GM19099 (cell line): ENCODE measurements around the gene RUFY1.
A peak's percentile ranks its signal among the peaks of the same experiment; 100 is the strongest.

ENCODE experiments used
- POLR2A ChIP-seq: IDR thresholded peaks from 3 replicates; pipeline ENCODE4 v1.6.1; 2011; ENCODE audit warnings: low read depth; ENCODE audit not compliant: insufficient read length; ENCODE audit errors: extremely low read depth

RUFY1 gene

DNA sequence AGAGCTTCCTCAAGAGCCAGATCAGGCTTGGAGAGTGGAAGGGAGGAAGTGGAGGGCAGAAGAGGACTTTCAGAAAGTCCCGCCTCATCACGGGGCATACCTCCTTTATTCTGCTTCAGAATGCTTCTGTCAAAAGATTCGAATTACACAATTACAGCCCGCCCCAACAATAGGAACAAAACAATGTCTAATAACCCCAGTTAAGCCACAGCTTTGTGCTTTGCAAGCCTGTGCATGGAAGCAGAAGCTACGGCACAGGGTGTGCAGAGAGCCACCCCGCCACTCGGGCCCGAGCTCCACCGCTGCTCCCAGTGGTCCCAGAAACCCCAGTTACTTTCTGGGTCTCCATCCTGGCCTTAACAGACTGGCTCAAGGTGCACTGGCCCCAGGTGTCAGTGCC lies 49.6 kb downstream of the RUFY1 start:
- TF ChIP-seq POLR2A, result no peak

DNA sequence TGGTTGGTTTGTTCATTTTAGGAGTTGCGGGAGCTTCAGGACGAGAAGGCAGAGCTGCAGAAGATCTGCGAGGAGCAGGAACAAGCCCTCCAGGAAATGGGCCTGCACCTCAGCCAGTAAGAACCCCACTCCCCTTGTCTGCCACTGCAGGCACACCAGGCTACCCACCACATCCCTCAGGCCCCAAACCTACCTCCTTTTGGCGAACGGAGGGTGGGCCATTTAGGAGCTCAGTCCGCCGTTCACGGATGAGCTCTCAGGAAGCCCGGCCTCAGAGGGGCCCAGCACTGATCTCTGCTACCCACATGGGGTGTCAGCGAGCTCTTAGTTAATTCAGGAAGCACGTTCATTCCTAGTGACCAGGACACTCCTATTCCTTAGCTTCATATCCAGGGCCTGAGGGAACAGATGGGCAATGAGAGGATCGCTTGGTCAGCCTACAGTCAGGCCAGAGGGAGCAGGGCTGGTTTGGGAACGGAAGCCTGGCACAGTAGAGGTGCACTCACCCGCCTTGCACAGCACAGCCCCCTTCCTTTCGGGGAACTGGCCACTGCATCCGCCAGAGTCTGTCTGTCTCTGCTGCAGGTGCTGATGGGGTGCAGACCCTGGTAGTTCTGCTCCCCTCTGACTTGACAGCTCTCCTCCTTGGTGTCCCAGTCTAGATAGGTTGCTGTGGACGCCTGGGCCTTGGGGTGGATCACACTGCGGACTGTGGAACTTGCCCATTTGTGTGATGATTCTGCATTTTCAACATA lies 51.7 kb downstream of the RUFY1 start:
- TF ChIP-seq POLR2A, result no peak

DNA sequence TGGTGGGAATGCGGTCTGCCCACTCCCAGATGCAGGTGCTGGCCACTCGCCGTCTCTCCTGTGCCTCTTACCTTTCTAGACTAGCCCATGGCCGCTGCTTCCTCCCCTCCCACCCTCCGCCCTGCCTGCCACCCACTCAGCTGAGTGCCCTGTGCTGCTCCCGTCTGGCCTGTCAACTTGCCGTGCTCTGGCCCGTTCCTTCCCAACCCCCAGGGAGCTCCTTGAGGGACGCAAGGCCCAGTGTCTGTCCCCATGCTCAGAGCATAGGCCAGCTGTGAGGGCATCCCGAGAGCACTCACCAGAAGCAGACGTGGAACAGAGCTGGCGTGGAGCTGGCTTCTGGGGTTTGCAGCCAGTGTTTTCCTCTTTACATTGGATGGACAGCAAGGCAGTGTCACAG lies 53.0 kb downstream of the RUFY1 start:
- TF ChIP-seq POLR2A, result no peak

DNA sequence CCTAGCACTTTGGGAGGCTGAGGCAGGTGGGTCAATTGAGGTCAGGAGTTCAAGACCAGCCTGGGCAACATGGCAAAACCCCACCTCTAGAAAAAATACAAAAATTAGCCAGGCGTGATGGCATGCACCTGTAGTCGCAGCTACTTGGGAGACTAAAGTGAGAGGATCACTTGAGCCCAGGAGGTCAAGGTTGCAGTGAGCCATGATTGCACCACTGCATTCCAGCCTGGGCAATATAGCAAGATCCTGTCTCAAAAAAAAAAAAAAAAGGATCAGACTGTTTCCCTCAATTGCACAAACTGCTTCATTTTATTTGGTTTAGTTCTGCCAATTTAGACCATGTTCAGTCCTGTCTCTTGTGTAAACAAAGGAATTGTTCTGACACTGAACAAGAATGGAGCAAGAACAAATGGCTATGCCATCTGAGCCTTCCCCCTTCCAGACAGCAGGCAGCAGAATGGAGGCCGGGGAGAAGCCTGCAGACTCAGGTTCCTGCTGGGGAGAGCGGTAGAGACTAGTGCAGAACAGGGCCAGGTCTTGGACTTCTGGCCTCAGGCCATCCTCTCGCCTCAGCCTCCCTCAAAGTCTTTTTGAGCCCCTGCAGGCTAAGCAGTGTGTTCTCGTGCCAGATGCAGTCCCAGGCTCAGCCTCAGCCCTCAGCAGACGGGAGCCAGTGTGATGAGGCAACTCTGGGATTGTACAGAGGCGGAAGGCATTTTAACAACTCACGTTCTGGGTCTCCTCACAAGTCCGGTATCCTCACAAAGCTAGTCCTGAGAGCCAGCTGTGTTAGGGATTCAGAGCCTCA lies 54.9 kb downstream of the RUFY1 start:
- no peak for TF ChIP-seq POLR2A

DNA sequence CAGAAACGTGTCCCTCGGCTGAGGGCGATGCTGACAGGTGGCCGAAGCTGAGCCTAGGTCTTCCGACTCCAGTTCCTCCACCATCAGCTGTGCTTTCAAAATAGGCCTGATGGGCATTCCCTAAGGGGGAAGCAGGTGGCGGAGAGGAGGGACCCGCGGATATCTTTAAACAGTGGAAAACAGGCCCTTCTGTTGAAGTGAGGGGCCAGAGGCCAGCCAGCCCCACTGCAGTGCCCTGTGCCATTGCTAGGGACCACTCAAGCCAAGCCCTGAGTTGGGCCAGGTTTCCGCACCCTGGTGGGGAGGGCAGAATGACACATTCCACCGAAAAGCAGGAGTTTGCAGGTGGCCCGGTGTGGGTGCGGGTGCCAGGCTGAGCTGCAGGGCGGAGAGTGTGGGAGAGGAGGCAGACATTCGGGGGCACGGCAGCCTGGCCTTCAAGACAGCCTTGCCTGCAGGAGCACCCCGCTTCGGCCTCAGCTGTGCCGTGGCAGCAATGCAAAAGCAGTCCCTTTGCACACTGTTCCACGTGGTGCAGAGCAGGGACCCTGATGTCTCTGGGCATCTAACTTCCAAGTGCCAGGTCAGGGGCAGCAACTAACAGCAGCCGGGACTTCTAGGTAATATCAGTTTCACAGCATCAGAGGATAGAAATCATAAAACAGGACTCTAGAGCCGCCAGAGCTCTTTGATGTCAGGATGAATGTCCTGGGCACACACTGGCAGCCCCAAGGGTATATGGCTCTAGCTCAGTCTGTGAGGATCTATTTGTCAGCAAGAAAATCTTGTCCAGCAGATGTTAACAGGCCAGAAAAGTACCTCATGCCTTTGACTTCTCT lies 55.9 kb downstream of the RUFY1 start:
- TF ChIP-seq POLR2A, result no peak

DNA sequence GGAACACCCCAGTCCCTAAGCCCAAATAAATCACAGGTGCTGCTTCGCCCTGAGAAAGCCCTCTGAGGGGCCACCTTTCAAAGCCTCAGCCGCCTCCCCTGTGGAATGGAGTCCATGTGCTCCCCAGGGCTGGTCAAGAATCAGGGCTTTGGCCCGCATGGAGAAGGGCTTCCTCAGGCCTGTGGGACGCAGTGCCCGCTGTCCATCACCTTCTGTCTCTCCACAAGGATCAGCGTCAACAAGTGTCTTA lies 56.5 kb downstream of the RUFY1 start:
- TF ChIP-seq POLR2A, result no peak

DNA sequence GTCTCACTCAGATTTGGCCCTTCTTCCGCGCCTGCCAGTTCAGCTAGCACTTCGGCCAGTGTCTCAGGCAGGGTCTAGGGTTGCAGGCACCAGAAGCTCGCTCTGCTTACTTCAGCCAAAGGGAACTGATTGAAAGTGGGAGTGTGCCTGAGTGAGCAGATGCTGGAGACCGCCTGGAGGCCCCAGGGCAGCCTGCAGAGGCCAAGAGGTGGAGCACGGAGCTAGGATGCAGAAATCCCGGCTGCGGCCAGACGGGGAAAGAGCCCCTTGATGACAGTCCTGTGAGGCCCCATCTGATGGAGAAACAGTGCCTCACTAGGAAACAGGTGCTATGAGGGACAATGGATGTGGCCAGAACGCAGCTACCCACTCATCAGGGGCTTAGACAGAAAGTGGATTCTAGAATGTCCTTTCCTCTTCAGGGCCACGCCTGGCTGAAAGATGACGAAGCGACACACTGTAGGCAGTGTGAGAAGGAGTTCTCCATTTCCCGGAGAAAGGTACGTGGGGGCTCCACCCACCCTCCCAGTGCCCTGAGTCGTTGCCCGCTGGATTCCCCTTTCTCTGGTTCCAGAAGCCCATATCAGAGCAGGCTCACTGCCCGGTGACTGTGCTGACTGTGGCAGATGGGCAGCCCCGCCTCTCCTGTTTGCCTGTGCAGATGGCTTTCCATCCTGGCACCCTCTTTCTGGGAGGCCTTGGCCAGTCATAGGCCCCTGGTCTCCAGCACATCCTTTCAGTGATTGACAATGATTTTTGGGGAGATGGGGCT lies 57.0 kb downstream of the RUFY1 start:
- TF ChIP-seq POLR2A, result no peak

DNA sequence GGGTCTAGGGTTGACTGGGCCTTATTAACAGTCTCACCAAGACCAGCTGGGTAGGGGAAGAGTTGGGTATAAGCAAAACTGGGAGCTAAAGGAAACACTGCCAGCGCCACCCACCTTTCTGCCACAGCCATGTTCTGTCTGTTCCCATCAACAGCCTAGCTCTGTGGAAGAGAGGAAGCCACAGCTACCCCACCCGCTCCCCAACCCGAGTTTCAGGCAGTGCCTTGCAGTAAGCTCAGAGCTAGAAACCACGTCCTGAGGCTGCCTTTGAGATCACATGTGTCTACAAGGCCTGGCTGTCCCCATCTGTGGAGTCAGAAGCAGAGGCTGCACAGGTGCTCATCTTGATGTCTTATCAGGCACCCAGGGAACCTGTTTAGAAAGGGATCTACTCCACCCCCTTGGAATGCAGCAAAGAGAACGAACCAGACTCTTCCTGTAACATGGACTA lies 57.8 kb downstream of the RUFY1 start:
- TF ChIP-seq POLR2A, result no peak

DNA sequence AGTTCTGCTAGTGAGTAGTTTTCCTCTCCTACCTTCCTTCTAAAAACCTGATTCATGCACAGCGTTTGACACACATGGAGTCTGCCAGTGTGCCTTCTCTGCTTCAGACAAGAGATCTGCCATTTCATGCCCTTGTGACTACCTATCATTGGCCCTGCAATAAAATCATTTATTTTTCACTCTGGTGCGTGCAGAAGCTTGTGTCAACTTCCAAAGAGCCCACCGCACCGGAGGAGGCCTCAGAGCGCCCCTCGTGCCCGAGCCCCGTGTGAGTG lies 59.4 kb downstream of the RUFY1 start:
- no peak for TF ChIP-seq POLR2A

DNA sequence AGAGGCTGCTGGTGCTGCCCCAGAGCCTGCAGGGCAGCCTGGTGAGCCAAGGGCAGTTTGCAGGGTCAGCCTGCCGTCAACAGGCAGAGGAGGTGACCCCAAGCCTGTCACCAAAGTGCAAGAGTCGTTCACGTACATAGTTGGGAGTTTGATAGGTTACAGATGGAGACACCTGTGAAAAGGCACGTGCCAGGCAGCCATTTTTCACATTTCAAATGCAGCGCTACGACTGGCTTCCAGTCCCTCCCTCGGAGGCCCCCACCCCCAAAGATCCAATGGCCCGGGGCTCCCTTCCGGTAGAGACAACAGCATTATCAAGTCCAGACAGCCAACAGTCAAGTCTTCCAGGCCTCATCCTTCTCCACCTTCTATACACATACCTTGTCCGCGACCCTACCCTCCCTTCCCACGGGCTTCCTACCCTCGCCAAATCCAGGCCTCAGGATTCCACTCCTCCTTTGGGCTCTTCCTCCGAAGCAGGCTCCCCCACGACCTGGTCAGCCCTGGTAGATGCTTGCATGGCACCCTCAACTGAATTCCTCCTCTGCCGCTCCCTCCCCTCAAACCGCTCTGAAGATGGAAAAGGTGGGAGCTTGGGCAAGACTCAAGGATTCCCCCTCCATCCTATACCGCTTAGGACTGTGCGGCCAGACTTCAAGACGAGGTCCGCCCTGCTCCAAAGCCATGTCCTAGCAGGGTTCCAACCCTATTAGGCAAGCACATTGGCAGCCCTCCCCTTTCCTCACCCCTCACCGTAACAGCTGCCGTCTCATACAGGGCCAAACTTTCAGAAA lies 60.0 kb downstream of the RUFY1 start:
- TF ChIP-seq POLR2A, result peak; percentile 16

DNA sequence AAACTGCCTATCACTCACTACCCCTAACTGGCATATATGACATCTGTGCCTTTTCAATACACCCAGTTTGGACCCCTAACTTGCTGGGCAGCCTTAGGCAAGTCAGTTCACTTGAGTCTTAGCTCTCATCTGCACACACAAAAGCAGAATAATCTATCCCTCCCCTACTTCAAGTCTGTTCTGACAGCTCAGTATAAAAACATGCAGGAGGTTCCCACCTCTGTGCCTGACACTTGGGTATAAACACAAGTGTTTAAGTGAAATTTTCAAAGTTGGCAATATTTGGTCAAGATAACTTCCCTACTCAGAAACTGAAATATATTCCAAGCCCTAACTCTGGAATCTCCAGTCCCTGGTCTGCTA lies 60.5 kb downstream of the RUFY1 start:
- TF ChIP-seq POLR2A, result no peak

DNA sequence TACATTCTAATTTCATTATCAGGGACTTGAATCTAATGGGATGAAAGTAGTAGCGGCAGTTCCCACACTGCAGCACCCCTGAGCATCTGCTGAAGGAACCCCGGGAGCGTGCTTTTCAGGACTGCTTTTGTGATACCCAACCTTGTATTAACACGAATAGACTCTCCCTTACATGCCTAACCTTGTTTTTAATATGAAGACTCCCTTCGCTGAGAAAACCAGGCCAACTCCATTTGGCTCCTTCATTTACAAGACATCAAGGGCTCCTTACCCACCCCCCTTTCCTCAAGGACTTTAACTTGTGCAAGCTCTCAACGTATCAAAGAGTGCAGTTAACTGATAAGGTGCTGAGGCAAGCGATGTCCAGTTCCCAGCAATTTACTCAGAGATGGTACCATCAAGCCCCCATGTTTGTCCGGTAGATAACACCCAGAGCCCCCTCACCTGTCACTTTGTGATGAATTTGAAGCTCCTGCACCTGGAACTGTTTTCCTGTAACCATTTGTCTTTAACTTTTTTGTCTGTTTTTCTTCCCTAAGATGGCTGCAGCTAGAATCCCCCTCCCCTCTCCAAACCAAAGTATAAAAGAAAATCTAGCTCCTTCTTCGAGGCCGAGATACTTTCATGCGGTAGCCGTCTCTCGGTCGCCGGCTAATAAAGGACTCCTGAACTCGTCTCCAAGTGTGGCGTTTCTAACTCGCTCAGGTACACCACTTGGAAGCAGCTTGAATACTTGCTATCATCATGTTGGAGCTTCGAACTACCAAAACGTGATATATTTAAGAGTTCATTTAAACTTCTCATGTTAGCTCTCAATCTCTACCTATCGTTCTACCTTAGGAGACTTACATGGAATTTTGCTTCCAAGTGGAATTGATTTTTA lies 62.5 kb downstream of the RUFY1 start:
- TF ChIP-seq POLR2A, result no peak

DNA sequence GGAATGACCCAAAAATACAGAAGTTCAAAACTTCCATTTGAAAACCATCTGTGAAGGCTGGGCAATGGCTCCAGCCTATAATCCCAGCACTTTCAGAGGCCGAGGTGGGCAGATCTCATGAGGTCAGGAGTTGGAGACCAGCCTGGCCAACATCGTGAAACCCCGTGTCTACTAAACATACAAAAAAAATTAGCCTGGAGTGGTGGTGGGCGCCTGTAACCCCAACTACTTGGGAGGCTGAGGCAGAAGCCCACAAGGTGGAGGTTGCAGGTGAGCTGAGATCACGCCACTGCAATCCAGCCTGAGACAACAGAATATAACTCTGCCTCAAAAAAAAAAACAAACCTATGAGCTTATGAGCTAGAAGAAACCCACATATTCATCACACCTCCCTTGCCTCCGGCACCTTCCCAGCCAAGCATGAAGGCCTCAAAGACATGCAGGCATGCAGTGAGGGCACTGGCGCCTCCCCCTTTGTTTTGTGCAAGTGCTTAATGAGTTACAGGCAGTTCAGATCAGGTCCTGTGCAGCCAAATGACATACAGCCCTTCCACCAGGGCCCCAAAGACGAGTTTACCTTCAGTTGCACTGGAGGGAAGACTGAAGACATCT lies 63.2 kb downstream of the RUFY1 start:
- peak; percentile 18 for TF ChIP-seq POLR2A

DNA sequence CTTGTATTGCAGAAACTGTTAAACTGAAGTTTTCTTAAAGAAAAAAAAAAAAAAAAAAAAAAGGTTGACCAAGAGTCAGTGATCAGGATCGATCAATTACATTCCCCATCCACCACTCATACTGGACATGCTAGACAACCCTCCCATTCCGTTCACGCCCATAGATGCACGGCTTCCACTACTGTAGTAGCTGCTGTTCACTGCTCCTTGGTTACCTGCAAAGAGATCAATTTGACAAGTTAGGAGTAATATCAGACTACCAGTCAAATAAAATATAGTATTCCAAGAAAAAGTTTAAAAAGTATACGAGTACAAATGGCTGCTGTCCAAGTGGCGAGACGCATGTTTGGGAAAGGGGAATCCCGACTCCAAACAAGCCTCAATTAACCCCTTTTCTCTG lies 64.4 kb downstream of the RUFY1 start:
- TF ChIP-seq POLR2A, result peak; percentile 17

DNA sequence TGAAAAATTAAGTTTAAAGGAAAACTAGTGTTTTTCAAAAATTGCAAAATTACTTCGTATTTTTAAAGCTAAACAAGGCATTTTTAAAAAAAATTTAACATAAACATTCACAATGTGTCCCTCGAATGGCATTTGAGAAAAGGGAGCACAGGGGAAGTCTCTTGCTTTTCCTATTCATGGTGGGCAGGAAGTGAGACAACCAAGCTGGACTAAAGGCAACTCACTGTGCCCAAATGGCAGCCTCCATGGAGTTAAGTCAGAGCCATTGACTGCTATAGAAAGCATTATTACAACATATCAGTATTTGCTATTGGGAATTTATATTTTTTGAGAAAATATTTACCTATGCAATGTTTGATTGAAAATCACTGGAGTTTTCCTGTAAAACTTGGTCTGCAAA lies 64.8 kb downstream of the RUFY1 start:
- no peak for TF ChIP-seq POLR2A
